Testis (tissue), 2 donors: Measurements from ENCODE around the gene PXYLP1.

ENCODE experiments used
- POLR2A ChIP-seq: fragments of 450-650 bp; IDR thresholded peaks from one replicate; pipeline ENCODE4 v1.6.1; 2017; ENCODE audit warnings: antibody characterized with exemption, mild to moderate bottlenecking, moderate library complexity
- TF ChIP-seq, protein P1 (sequence below), 3 experiments: fragments of 450-650 bp in 2 of 3; fragments of 200-600 bp in 1 of 3; sonication (generic) in 1 of 3; IDR thresholded peaks; one replicate each; pipeline ENCODE4 v1.5.1; 2016 to 2019; ENCODE audit warnings: antibody characterized with exemption in 3 of 3, mild to moderate bottlenecking in 2 of 3, moderate library complexity in 1 of 3

DNA sequence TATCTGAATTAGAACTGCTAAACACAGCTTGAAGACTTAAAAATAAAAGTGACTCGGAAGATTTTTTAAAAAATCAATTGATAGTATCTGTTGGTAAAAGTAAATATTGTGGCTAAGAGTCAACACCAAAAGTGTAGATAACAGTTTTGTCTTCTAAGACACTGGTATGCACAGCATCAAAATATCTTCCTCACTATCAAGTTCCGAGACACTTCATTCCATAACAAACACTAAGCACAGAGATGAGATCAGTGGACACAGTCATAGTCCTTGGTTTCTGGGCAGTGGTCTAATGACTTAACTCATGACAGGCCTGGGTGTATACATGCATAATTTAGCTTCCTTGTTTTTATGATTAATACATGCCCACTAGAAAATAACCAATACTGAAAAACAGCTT is 63.2 kb downstream of the PXYLP1 start:
- TF ChIP-seq, protein P1, sequence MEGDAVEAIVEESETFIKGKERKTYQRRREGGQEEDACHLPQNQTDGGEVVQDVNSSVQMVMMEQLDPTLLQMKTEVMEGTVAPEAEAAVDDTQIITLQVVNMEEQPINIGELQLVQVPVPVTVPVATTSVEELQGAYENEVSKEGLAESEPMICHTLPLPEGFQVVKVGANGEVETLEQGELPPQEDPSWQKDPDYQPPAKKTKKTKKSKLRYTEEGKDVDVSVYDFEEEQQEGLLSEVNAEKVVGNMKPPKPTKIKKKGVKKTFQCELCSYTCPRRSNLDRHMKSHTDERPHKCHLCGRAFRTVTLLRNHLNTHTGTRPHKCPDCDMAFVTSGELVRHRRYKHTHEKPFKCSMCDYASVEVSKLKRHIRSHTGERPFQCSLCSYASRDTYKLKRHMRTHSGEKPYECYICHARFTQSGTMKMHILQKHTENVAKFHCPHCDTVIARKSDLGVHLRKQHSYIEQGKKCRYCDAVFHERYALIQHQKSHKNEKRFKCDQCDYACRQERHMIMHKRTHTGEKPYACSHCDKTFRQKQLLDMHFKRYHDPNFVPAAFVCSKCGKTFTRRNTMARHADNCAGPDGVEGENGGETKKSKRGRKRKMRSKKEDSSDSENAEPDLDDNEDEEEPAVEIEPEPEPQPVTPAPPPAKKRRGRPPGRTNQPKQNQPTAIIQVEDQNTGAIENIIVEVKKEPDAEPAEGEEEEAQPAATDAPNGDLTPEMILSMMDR (IDR thresholded peaks at IDR 0.05): no peak
- TF ChIP-seq POLR2A: no peak
